NB4 (cell line): Measurements from ENCODE around the gene LGR4.

Source experiments
- DNase-seq: peaks from one replicate; pipeline ENCODE4 v3.0.0; 2010; ENCODE audit warnings: low read depth
- H3K4me3 ChIP-seq: one replicate; pipeline ENCODE4 v1.5.1; 2011; ENCODE audit warnings: mild to moderate bottlenecking, low read depth, low read length, moderate library complexity
- CTCF ChIP-seq: IDR thresholded peaks from one replicate; pipeline ENCODE4 v1.5.1; 2012; ENCODE audit warnings: low read depth, low read length
- MAX ChIP-seq: IDR thresholded peaks from 2 replicates; pipeline ENCODE4 v1.6.1; 2011; ENCODE audit warnings: low read depth, low read length
- MYC ChIP-seq: IDR thresholded peaks from 2 replicates; pipeline ENCODE4 v1.6.1; 2011; ENCODE audit warnings: low read depth, low read length
- POLR2A ChIP-seq: IDR thresholded peaks from 2 replicates; pipeline ENCODE4 v1.6.1; 2011; ENCODE audit warnings: mild to moderate bottlenecking; ENCODE audit not compliant: insufficient read length; ENCODE audit errors: extremely low read depth

Gene LGR4

GRCh38 chr11:27406498-27407354 is 65.9 kb downstream of the LGR4 start:
- no peak overlapping the region for H3K4me3 ChIP-seq
- TF ChIP-seq MYC (no peak), POLR2A (no peak), MAX (no peak), CTCF (no peak)
- no peak for DNase-seq

- DNase-seq = no peak
- no peak overlapping the region for H3K4me3 ChIP-seq
- TF ChIP-seq POLR2A (no peak), MYC (no peak), MAX (no peak), CTCF (no peak)
Observed at GRCh38 chr11:27405134-27405533, 67.5 kb downstream of the LGR4 start.

GRCh38 chr11:27404427-27404826 is 68.2 kb downstream of the LGR4 start:
- H3K4me3 ChIP-seq = no peak overlapping the region
- no peak for DNase-seq

GRCh38 chr11:27403195-27403594 is 69.4 kb downstream of the LGR4 start:
- no peak overlapping the region for H3K4me3 ChIP-seq
- TF ChIP-seq MAX (no peak), CTCF (no peak), POLR2A (no peak), MYC (no peak)
- no peak for DNase-seq

More at GRCh38 chr11:27404427-27404826, 68.2 kb downstream of the LGR4 start:
- TF ChIP-seq POLR2A = no peak
- no peak for TF ChIP-seq CTCF
- no peak for TF ChIP-seq MYC
- no peak for TF ChIP-seq MAX

GRCh38 chr11:27402450-27402849 is 70.1 kb downstream of the LGR4 start:
- no peak overlapping the region for H3K4me3 ChIP-seq

More at GRCh38 chr11:27402450-27402849, 70.1 kb downstream of the LGR4 start:
- TF ChIP-seq CTCF (no peak), MAX (no peak), MYC (no peak), POLR2A (no peak)
- DNase-seq = no peak
